Testis (tissue), 3 donors: Measurements from ENCODE around the gene ZCCHC14. TPM values are rescaled to one million over a fixed set of nuclear protein-coding genes. Genes with fewer than 3 reads are reported as not detected.

ENCODE experiments used
- DNase-seq: peaks from one replicate; pipeline ENCODE4 v3.0.0-alpha.2; 2019
- H3K27ac ChIP-seq, 2 donors: fragments of 200-600 bp; sonication (generic); one replicate each; pipeline ENCODE4 v1.5.1; 2019
- H3K27me3 ChIP-seq: fragments of 200-600 bp; sonication (generic); one replicate; pipeline ENCODE4 v1.5.1; 2019
- H3K36me3 ChIP-seq: fragments of 200-600 bp; sonication (generic); one replicate; pipeline ENCODE4 v1.5.1; 2017; ENCODE audit warnings: low read depth; ENCODE audit errors: missing control alignments
- H3K4me1 ChIP-seq: fragments of 200-600 bp; sonication (generic); one replicate; pipeline ENCODE4 v1.5.1; 2019
- H3K4me3 ChIP-seq, 2 donors: fragments of 200-600 bp; sonication (generic); one replicate each; pipeline ENCODE4 v1.5.1; 2017 to 2019
- H3K9me3 ChIP-seq: fragments of 200-600 bp; sonication (generic); one replicate; pipeline ENCODE4 v1.5.1; 2017
- CTCF ChIP-seq, 3 experiments: fragments of 450-650 bp in 2 of 3; fragments of 200-600 bp in 1 of 3; sonication (generic) in 1 of 3; IDR thresholded peaks; one replicate each; pipeline ENCODE4 v1.5.1; 2016 to 2019; ENCODE audit warnings: antibody characterized with exemption in 3 of 3, mild to moderate bottlenecking in 2 of 3, moderate library complexity in 1 of 3
- POLR2A ChIP-seq: fragments of 450-650 bp; IDR thresholded peaks from one replicate; pipeline ENCODE4 v1.6.1; 2017; ENCODE audit warnings: antibody characterized with exemption, mild to moderate bottlenecking, moderate library complexity
- WGBS, 2 donors: methylation state at CpG; one replicate each; pipeline ENCODE4 v1.1.5; 2018; 5-methylcytosine and 5-hydroxymethylcytosine counted together
- intact Hi-C: fragments of 100-400 bp; cut with DNase I; formaldehyde crosslinking; loops from one replicate; pipeline ENCODE4 v1.15.1; 2023; ENCODE audit warnings: low total_unique reads
- polyA plus RNA-seq: library from polyadenylated mRNA; stranded (reverse); fragments of 350-450 nt; fragmentation: Illumina TruSeq; extraction: RNeasy Lipid Tissue Mini Kit (QIAGEN cat#74804); gene quantifications from one replicate; pipeline ENCODE4 v1.2.3, GENCODE V29; 2014; ENCODE audit warnings: low read depth, low replicate concordance; ENCODE audit not compliant: insufficient read depth
- total RNA-seq, 2 donors: library from RNA; depleted of rRNA; stranded (reverse); fragments of >200 nt; gene quantifications; one replicate each; pipeline ENCODE4 v1.2.3, GENCODE V29; 2016

ZCCHC14 gene
- total and polyA plus RNA-seq, 3 donors from 2014 or later, result 82.3 to 130 (median 94.0) TPM

GRCh38 chr16:87438611-87438985 is 54.2 kb downstream of the ZCCHC14 start:
- H3K36me3 ChIP-seq, result no peaks in the 10 kb centered on the region
- peaks cover 19% of the 10 kb centered on the region for H3K4me1 ChIP-seq
- H3K27ac ChIP-seq, result no peak overlapping the region
- H3K4me3 ChIP-seq, result no peak overlapping the region
- H3K27me3 ChIP-seq, result no peaks in the 10 kb centered on the region
- H3K9me3 ChIP-seq, result no peaks in the 10 kb centered on the region
- no peak for DNase-seq
- TF ChIP-seq CTCF (IDR thresholded peaks at IDR 0.05), result no peak
- no peak for TF ChIP-seq POLR2A
- intact Hi-C loops, result no loop called here
- WGBS, 2 donors, result 82 to 83% methylated on average over 9 of the region's 9 CpGs

- Histone ChIP-seq H3K36me3 (no peaks in the 10 kb centered on the region), H3K9me3 (no peaks in the 10 kb centered on the region), H3K4me3 (no peak overlapping the region), H3K4me1 (peaks cover 19% of the 10 kb centered on the region), H3K27ac (no peak overlapping the region), H3K27me3 (no peaks in the 10 kb centered on the region)
- no peak for DNase-seq
- no peak for TF ChIP-seq POLR2A
- TF ChIP-seq CTCF (IDR thresholded peaks at IDR 0.05), result no peak
- WGBS, 2 donors, result 94 to 96% methylated on average over 17 of the region's 17 CpGs
- intact Hi-C loops, result no loop called here
Observed at GRCh38 chr16:87437911-87438610, 54.8 kb downstream of the ZCCHC14 start.

GRCh38 chr16:87437327-87437726 is 55.5 kb downstream of the ZCCHC14 start:
- Histone ChIP-seq H3K27me3 (no peaks in the 10 kb centered on the region), H3K4me1 (peaks cover 19% of the 10 kb centered on the region), H3K9me3 (no peaks in the 10 kb centered on the region), H3K27ac (no peak overlapping the region), H3K4me3 (no peak overlapping the region), H3K36me3 (no peaks in the 10 kb centered on the region)
- 87 to 95% methylated on average over 14 of the region's 14 CpGs for WGBS, 2 donors
- no peak for TF ChIP-seq CTCF (IDR thresholded peaks at IDR 0.05)
- TF ChIP-seq POLR2A, result no peak
- DNase-seq, result no peak
- intact Hi-C loops, result no loop called here

- Histone ChIP-seq H3K4me1 (peaks cover 19% of the 10 kb centered on the region), H3K27me3 (no peaks in the 10 kb centered on the region), H3K9me3 (no peaks in the 10 kb centered on the region), H3K36me3 (no peaks in the 10 kb centered on the region), H3K27ac (peak overlapping the region in 1 of 2 donors; percentile 60), H3K4me3 (no peak overlapping the region)
- TF ChIP-seq CTCF (IDR thresholded peaks at IDR 0.05) (no peak), POLR2A (no peak)
- DNase-seq, result peak; percentile 35
- intact Hi-C loops, result no loop called here
- WGBS, 2 donors, result 46 to 50% methylated on average over 28 to 29 of the region's 29 CpGs
Observed at GRCh38 chr16:87436225-87437172, 56.3 kb downstream of the ZCCHC14 start.
